ENCODE data around the gene PDE7B.
A peak's percentile ranks its signal among the peaks of the same experiment; 100 is the strongest.

PDE7B gene

DNA sequence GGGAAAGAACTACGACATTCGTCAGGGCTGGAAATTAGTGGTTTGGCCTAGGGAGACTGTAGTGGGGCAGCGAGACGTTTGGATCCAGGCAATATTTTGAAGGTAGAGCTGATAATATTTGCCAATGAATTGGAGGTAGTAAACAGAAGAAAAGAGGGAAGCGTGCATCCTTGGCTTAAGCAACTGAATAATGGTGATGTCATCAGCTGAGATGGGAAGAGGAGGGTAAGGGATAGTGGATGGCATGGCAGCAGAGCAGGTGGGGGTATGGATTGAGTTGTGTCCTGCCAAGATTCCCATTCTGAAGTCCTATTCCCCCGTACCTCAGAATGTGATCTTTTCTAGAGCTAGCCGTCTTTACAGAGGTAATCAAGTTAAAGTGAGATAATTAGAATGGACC lies 119.2 kb downstream of the PDE7B start:
- no peak for DNase-seq (ENCODE audit: low read depth)
- no peak overlapping the region for H3K4me3 ChIP-seq (ENCODE audit: low read depth, low read length)

DNA sequence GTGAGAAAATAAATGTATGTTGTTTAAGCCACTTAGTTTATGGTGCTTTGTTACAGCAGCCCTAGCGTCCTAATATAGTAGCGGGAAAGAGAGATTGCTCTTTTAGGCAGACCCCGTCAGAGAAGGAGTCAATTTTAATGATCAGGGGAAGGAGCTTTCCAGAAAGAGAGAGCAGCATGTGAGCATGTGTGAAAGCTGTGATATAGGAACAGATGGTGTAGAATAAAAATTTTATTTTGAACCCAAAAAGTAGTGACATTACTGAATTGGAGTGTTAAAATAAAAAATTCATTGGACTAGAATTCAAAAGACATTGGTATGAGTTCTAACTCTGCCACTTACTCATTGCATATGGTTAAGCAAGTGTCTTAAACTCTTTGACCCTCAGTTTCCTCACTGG lies 119.8 kb downstream of the PDE7B start:
- no peak for DNase-seq (ENCODE audit: low read depth)
- H3K4me3 ChIP-seq (ENCODE audit: low read depth, low read length), result no peak overlapping the region

DNA sequence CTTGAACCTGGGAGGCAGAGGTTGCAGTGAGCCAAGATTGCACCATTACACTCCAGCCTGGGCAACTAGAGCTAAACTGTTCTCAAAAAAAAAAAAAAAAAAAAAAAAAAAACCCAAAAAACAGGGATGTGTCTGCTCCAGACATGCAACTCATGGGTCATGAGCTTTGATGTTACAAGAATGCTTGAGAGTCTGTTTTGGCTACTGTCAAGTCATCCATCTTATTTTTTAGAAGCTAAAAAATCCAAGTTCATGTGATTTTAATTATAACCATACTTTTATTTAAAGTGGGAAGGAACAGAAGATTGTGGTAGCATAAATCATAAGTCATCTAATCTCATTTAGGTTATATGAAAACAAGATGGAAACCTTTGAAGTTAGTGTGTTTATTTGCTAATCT lies 120.6 kb downstream of the PDE7B start:
- no peak overlapping the region for H3K4me3 ChIP-seq (ENCODE audit: low read depth, low read length)
- DNase-seq (ENCODE audit: low read depth), result no peak

DNA sequence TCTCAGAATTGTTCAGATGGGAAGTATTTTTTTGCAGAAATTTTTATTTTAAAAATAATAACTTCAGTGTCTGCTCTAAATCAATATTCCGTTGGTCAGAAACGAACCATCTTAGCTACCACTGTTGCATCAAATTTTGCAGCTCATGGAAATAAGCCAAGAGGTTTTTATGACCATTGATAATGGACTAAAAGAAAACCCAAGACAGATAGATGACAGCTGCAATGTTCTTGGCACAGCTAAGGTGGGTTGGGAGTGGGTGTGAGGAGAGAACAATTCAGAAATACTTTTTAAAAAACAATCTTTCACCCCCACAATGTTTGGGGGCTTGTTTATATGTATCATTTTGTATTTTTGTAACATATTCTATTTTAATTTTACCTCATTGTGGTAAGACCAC lies 121.1 kb downstream of the PDE7B start:
- no peak overlapping the region for H3K4me3 ChIP-seq (ENCODE audit: low read depth, low read length)
- no peak for DNase-seq (ENCODE audit: low read depth)

- no peak for DNase-seq (ENCODE audit: low read depth)
Observed at GRCh38 chr6:135974426-135974825, 122.9 kb downstream of the PDE7B start.

GRCh38 chr6:135976585-135976984 lies 125.1 kb downstream of the PDE7B start:
- DNase-seq (ENCODE audit: low read depth), result no peak
- no peak overlapping the region for H3K4me3 ChIP-seq (ENCODE audit: low read depth, low read length)

More at GRCh38 chr6:135974426-135974825, 122.9 kb downstream of the PDE7B start:
- H3K4me3 ChIP-seq (ENCODE audit: low read depth, low read length), result no peak overlapping the region

DNA sequence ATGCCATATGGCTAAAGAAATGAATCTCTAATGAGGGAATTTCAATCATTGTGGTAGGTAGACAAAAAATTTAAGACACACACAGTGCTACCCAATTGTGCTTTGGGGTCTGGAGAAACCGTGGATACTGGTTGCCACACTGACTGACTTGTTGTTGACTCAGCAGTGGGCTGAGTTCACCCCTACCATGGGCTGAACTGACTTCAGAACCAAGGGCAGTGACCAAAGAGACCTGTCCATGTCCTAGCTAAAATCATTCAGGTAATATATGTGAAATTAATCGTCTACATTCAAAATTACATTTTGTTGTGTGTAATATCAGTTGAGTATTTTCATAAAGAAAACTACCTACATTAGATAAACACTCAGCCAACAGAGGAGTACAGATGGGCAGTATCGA lies 131.6 kb downstream of the PDE7B start:
- no peak for DNase-seq (ENCODE audit: low read depth)
- H3K4me3 ChIP-seq (ENCODE audit: low read depth, low read length), result no peak overlapping the region

GRCh38 chr6:135983718-135984343 lies 132.3 kb downstream of the PDE7B start:
- no peak overlapping the region for H3K4me3 ChIP-seq (ENCODE audit: low read depth, low read length)
- DNase-seq (ENCODE audit: low read depth), result no peak

DNA sequence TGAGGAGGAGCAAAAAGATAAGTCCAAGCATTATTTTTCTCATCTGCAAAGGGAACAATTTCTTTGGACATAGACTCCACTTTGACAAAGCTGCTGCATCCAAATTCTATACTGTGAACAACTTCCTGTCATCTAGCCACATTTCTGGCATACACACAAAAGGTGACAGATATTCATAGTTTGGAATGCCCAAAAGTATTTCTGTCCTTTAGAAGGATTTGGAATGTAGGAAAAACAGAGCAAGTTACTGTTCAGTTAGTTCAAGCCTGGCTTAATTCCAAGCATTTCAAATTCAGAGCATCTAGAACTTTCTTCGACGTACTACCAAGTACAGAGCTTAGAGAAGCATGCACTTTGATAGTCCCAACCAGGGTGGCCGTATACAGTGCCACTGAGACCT lies 134.0 kb downstream of the PDE7B start:
- no peak for DNase-seq (ENCODE audit: low read depth)
- no peak overlapping the region for H3K4me3 ChIP-seq (ENCODE audit: low read depth, low read length)

DNA sequence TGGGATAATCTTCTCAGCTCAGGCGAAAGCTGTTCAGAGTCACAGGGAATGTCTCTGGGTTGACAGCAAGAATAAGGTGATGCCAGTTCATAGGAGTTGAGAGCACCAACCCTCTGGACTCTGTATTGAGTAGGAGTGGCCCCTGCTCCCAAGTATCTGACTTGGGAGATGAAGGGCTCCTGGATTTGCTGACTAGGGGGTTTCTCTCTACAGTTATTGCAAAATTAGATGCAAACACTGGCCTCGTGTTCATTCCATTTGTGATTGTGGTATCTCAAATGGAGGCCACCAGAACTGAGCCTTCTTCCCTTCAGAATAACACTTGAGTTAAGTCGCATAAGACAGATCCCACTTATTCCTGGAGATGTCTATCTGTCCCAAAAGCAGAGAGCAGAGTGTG lies 135.7 kb downstream of the PDE7B start:
- DNase-seq (ENCODE audit: low read depth), result no peak
- H3K4me3 ChIP-seq (ENCODE audit: low read depth, low read length), result no peak overlapping the region

DNA sequence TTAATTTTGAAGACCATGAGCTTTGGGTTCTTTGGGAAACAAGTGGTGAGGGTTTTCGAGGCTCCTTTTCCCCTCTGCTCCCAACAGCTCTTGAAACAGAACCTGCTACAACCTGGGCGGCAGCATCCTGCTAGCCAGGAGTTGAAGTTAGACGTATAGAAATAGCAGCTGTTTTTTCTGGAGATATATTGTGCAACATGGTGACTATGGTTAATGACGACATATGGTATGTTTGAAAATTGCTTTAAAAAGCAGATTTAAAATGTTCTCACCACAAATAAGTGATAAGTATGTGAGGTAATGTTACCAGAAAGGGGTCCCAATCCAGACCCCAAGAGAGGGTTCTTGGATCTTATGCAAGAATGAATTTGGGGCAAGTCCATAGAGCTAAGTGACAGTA lies 138.9 kb downstream of the PDE7B start:
- H3K4me3 ChIP-seq (ENCODE audit: low read depth, low read length), result no peak overlapping the region
- no peak for DNase-seq (ENCODE audit: low read depth)

GRCh38 chr6:135990855-135991464 lies 139.5 kb downstream of the PDE7B start:
- no peak for DNase-seq (ENCODE audit: low read depth)
- no peak overlapping the region for H3K4me3 ChIP-seq (ENCODE audit: low read depth, low read length)

DNA sequence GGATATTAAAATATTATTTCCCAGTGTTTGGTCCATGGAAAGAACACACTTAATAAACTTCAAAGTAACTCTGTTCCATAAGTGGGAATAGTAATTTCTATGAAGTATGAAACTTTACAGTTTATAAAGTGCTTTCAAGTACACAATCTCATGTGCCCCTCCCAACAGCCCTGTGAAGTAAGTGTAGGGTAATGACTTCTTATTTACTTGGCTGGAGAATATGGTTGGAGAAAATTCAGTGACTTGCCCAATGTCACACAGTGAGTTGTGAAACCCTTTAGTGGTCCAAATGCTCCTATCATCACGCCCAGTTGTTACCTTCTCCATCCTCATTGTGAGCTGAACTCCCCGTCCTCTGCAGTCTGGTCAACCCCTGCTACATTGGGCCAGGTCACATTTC lies 141.2 kb downstream of the PDE7B start:
- H3K4me3 ChIP-seq (ENCODE audit: low read depth, low read length), result no peak overlapping the region
- no peak for DNase-seq (ENCODE audit: low read depth)

- DNase-seq (ENCODE audit: low read depth), result no peak
- H3K4me3 ChIP-seq (ENCODE audit: low read depth, low read length), result no peak overlapping the region
Observed at GRCh38 chr6:135993361-135993760, 141.9 kb downstream of the PDE7B start.

- peak; percentile 76 for DNase-seq (ENCODE audit: low read depth)
- no peak overlapping the region for H3K4me3 ChIP-seq (ENCODE audit: low read depth, low read length)
Observed at GRCh38 chr6:135994857-135995544, 143.5 kb downstream of the PDE7B start.

DNA sequence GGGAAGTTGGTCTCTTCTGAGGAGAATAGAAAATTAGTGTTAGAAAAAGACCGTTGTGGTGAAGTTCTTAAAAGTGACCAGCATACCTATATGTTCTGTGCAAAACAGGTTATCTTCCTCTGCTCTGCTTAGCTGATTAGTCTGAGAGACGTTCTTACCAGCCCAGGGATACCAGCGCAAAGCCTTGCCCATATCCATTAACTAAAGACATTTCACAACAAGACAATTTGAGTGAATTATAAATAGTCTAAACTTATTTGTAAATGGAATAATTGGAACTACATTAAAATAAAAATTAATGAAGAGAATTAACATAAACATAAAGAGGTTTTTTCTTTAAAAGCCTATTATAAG lies 144.0 kb downstream of the PDE7B start:
- DNase-seq (ENCODE audit: low read depth), result no peak
- H3K4me3 ChIP-seq (ENCODE audit: low read depth, low read length), result no peak overlapping the region

GRCh38 chr6:135996668-135997067 lies 145.2 kb downstream of the PDE7B start:
- no peak for DNase-seq (ENCODE audit: low read depth)
- no peak overlapping the region for H3K4me3 ChIP-seq (ENCODE audit: low read depth, low read length)

- DNase-seq (ENCODE audit: low read depth), result no peak
- H3K4me3 ChIP-seq (ENCODE audit: low read depth, low read length), result no peak overlapping the region
Observed at GRCh38 chr6:135999393-135999792, 147.9 kb downstream of the PDE7B start.

DNA sequence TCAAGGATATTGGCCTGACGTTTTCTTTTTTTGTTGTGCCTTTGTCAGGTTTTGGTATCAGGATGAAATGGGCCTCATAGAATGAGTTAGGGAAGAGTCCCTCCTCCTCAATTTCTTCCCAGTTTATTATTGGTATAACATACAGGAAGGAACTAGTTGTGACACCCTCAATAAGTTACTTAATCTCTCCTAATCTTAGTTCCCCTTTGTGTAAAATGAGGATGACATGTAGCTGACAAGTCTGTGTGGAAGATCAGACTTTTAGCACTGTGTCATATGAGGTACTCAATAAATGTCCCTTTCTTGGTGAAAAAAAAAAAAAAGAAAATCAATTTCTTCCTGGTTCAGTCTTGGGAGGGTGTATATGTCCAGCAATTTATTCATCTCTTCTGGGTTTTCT lies 155.8 kb downstream of the PDE7B start:
- no peak overlapping the region for H3K4me3 ChIP-seq (ENCODE audit: low read depth, low read length)
- DNase-seq (ENCODE audit: low read depth), result no peak

GRCh38 chr6:136011475-136011874 lies 160.0 kb downstream of the PDE7B start:
- H3K4me3 ChIP-seq (ENCODE audit: low read depth, low read length), result no peak overlapping the region
- DNase-seq (ENCODE audit: low read depth), result no peak
